CD4-positive, alpha-beta T cell treated with Interleukin-15 for 1 hour (primary cell): ENCODE results near the gene TTC16.
A peak's percentile ranks its signal among the peaks of the same experiment; 100 is the strongest.

Experiments used
- DNase-seq: peaks from one replicate; pipeline ENCODE4 v3.0.0-alpha.2; 2020

The TTC16 gene

DNA sequence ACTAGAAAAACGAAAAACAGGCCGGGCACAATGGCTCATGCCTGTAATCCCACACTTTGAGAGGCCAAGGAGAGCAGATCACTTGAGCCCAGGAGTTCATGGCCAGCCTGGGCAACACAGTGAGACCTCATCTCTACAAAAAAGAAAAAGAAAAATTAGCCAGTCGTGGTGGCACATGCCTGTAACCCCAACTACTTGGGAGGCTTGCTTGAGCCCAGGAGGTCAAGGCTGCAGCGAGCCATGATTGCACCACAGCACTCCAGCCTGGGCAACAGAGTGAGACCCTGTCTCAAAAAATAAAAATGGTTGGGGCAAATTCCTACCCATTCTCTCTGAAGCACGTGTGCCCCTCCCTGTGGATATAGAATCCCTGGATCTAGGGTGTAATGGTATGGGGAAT, 17.5 kb upstream of the TTC16 start:
- DNase-seq: no peak

- DNase-seq: peak; percentile 93
Measured at GRCh38 chr9:127698985-127699670, 16.8 kb upstream of the TTC16 start.

DNA sequence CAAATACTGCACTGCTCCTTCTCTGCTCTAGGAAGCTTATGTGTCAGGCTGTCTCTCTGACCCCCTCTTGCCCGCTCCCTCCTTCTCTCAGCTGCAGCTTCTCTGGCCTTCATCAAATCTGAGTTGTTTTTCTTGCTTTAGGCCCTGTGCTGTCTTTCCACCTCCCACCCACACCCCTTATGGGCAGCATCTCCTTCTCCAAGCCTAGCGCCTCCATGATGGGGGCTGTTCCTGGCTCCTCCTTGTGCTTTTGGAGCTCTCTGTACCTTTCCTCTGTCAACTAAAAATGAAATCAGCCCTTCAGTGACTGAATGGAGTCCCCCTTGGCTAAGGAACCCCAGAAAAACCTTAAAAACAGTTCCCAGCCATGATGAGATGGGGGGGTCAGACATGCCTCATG, 15.7 kb upstream of the TTC16 start:
- DNase-seq: no peak

- no peak for DNase-seq
Measured at GRCh38 chr9:127700594-127701255, 15.2 kb upstream of the TTC16 start.

DNA sequence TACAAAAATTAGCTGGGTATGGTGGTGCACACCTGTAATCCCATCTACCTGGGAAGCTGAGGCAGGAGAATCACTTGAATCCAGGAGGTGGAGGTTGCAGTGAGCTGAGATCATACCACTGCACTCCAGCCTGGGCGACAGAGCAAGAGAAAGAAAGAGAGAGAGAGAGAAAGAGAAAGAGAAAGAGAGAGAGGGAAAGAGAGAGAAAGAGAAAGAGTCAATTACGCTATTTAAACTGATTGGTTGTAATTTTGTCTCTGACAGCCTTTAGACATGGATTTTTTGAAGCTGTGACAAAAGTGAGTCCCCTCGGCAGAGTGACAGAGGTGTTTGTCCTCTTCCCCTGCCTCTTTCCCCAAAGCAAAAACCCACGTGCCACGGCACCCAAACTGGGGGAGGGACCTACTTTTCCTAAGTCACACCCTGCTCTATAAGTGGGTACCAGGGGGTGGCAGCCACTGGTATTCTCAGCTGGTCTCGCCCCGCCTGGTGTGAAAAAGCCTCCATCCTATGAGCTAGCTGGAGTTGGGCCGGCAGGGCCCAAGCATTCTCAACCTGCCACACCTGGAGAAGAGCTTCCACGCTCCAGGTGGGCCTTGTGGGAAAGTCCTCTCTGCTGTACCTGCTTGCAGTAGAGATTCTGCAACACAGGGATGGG, 12.5 kb upstream of the TTC16 start:
- no peak for DNase-seq

DNA sequence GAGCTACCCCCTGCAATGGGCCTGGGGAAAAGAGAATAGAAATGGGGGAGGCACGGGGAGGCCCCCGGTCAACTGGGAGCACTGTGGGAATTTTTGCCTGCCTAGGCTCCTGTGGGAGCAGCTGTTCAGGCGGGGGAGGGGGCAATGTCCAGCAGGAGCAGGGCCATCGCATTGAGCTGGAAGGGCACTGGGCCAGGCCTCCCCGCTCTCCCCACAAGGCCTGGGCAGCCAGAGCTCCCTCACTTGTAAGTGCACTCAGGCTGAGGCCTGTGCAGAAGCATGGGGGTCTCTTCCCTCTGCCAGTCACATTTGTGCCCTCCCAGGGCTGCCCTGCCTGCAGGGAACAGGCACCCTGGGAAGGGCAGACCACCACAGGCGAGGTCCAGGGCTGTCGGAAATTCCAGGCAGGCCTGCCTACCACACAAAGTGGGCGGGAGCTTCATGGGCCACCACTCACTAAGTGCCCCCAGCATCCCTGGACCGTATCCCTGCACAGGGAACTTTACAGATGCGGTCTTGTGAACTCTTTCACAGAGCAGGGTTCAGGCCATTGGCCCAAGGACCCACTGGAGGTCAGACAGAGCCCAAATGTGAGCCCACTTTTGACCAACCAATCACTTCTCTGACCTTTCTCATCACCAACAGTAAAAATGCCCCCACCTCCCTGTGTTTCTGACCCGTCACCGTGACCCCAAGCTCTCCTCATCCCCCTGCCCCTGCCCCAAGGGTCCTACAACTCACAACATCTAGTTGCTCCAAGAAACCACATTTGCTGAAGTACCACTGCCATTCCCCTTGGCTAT, 10.1 kb upstream of the TTC16 start:
- no peak for DNase-seq

- no peak for DNase-seq
Measured at GRCh38 chr9:127706836-127707241, 9.0 kb upstream of the TTC16 start, which contains the start of gene CFAP157. TSS of gene CFAP157 (plus strand) at chr9:127706988. CDS start at chr9:127707032, 44 bp downstream.

GRCh38 chr9:127707766-127708165, 8.1 kb upstream of the TTC16 start:
- DNase-seq: peak; percentile 57

- no peak for DNase-seq
Measured at GRCh38 chr9:127708952-127709587, 6.8 kb upstream of the TTC16 start.

DNA sequence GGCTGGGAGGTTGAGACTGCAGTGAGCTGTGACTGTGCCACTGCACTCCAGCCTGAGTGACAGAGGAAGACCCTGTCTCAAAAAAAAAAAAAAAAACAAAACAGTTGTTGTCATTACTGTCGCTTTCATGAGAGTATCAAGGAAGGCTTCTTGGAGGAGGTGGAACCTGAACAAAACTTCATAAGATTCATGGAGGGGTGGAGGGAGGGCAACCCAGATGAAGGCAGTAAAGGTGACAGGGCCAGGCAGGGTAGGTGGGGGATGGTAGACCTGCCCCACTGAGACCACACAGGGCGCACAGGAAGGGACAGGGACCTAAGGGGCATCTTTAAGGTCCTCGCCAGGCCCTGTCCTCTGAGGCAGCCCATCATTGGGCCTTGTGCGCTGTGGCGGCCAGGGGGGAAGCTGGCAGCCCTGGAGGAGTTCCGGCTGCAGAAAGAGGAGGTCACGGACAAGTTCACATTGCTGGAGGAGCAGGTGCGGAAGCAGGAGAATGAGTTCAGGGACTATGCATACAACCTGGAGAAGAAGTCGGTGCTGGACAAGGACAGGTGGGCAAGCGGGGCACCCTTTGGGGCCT, 5.6 kb upstream of the TTC16 start:
- DNase-seq: no peak

DNA sequence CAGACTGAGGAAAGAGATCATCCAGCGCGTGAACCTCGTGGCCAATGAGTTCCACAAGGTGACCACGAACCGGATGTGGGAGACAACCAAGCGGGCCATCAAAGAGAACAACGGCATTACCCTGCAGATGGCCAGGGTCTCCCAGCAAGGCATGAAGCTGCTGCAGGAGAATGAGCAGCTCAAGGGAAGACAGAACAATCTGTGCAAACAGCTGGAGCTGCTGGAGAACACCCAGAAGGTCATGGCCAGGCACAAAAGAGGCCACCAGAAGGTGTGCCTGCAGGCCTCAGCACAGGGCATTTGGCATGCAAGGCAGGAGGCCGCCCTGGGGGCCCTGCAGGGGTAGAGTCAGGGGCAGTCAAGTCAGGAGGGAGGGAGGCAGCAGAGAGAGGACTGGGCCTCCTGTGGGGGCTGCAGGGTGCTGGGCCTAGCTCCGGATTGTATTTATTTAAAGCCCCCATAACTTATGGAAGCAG, 4.6 kb upstream of the TTC16 start:
- no peak for DNase-seq

GRCh38 chr9:127711831-127712274, 4.0 kb upstream of the TTC16 start:
- no peak for DNase-seq

DNA sequence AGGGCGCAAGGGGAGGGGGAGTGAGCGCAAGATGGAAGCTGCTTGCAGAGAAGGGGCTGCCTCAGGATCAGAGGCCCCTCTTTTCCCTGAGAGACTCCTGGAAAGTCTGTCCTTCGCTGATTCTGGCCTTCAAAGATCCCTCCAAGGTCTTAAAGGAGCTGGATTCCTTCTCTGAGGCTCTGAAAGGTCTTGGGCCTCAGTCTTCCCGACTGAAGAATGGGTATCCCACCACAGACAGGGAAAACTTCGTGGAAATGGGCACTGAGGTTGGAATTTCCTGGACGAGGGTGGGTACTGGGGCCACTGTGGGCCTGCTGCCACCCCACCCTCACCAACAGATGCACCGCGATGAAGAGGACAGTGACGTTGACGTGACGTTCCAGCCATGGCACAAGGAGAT, 3.5 kb upstream of the TTC16 start:
- no peak for DNase-seq

GRCh38 chr9:127712867-127713266, 3.0 kb upstream of the TTC16 start:
- no peak for DNase-seq

- no peak for DNase-seq
Measured at GRCh38 chr9:127714020-127714750, 1.7 kb upstream of the TTC16 start.

- no peak for DNase-seq
Measured at GRCh38 chr9:127714951-127715469, 869 bp upstream of the TTC16 start.

GRCh38 chr9:127716412-127716811, 533 bp downstream of the TTC16 start:
- no peak for DNase-seq

DNA sequence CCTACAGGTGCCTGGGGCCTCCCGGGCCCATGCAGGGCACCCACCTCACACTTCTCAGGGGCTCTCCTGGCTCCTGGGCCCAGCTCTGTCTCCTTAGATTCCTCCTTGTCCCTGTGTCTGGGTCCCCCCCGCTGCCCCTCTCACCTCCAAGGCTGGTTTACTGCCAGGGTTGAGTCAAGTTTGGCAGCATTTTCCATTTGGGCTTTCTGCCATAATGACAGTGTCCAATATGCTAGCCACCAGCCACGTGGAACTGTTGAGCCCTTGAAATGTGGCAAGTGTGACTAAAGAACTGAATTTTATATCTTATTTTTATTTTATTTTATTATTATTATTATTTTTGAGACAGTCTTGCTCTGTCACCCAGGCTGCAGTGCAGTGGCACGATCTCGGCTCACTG, 1.9 kb downstream of the TTC16 start:
- no peak for DNase-seq

DNA sequence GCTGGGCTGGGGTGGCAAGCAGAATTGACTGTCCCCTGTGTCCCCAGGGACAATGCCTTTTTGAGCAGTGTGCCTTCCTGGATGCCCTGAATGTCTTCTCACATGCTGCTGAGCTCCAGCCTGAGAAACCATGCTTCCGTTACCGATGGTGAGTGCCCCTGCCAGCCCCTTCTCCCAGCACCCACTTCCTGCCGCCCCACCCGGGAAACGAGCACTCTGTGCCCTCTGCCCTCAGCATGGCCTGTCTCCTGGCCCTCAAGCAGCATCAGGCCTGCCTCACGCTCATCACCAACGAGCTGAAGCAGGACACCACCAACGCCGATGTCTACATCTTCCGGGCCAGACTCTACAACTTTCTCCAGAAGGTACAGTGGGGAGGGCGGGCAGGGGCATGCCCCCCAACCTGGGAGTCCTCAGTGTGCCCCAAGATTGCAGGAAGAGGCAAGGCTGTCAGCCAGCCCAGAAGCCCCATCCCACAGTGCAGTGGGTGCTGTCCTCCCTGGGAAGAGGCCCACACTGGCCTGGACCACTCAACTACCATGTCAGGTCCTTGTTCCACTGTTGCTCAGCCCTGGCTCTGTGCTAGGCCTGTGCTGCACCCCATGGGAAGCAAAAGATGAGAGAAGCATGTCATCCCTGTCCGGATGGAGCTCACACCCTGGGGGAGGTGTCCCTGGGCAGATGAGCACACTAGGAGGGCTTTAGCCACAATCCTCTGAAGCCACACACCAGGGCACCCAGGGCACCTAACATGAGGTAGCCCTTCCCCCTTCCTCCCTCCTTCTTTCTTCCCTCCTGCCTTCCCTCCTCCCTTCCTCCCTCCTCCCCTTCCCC, 4.4 kb downstream of the TTC16 start:
- no peak for DNase-seq

DNA sequence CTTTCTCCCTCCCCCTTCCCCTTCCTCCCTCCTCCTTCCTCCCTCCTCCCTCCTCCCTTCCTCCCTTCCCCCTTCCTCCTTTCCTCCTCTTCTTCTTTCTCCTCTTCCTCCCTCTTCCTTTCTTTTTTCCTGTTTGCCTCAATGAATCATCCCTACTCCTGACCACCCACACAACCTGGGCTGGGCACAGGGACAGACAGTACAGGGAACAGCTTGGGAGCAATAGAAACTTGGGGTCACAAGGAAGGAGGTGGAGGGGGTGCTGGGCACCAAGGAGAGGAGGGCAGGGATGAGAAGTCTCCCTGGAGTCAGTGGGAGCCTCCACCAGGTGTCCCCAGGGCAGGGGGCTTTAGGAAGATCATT, 5.0 kb downstream of the TTC16 start:
- DNase-seq: no peak
